GM12873 (cell line): ENCODE measurements around the gene CHRDL2.

Experiments used
- TF ChIP-seq, protein P1 (sequence below): IDR thresholded peaks from 2 replicates; pipeline ENCODE4 v1.5.1; 2012; ENCODE audit warnings: low read depth, mild to moderate bottlenecking, moderate library complexity, low read length, control low read depth; ENCODE audit not compliant: insufficient read depth; ENCODE audit errors: missing control alignments

The CHRDL2 gene

DNA sequence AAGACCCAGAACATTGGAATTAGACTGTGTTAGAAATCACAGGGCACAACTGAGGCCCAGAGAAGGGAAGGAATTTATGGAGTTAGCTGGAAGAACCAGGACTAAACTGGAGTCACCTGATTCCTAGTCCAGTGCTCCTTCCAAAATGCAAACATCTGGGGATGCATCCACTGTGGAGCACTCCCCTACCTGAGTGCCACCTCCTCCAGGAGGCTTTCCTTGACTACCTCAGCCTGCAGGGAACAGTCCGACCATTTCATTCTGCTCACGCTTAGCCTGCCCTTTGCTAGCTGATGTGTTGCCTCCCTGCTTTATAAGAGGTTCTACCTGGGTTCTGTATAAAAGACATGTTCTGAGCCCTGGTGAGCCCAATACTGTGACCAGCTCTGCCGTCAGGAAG lies 24.0 kb downstream of the CHRDL2 start:
- TF ChIP-seq, protein P1, sequence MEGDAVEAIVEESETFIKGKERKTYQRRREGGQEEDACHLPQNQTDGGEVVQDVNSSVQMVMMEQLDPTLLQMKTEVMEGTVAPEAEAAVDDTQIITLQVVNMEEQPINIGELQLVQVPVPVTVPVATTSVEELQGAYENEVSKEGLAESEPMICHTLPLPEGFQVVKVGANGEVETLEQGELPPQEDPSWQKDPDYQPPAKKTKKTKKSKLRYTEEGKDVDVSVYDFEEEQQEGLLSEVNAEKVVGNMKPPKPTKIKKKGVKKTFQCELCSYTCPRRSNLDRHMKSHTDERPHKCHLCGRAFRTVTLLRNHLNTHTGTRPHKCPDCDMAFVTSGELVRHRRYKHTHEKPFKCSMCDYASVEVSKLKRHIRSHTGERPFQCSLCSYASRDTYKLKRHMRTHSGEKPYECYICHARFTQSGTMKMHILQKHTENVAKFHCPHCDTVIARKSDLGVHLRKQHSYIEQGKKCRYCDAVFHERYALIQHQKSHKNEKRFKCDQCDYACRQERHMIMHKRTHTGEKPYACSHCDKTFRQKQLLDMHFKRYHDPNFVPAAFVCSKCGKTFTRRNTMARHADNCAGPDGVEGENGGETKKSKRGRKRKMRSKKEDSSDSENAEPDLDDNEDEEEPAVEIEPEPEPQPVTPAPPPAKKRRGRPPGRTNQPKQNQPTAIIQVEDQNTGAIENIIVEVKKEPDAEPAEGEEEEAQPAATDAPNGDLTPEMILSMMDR = no peak

DNA sequence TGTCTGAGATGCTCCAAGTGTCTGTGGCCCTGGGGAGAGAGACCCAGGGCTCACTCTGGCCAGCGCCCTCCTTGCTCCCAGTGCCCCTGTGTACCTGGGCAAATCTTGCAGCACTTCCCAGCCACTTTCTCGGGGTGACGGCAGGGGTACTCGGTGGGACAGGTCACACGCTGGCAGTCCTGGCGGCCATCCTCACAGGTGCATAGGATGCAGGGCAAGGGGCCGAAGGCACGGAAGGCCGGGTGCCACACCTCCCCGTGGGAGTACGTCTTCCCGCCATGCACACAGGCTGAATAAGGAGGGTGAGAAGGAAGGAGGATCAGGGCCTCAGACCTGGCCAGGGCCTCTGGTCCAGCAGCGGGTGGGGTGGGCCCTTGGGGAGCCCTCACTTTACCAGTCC lies 28.0 kb downstream of the CHRDL2 start:
- TF ChIP-seq, protein P1 = no peak

GRCh38 chr11:74702383-74703007 lies 28.7 kb downstream of the CHRDL2 start:
- TF ChIP-seq, protein P1 = peak; percentile 90

- TF ChIP-seq, protein P1 = peak; percentile 45
These were observed 29.9 kb downstream of the CHRDL2 start for GRCh38 chr11:74701351-74701750.

GRCh38 chr11:74699615-74700396 lies 31.4 kb downstream of the CHRDL2 start:
- TF ChIP-seq, protein P1 = no peak

- TF ChIP-seq, protein P1 = no peak
These were observed 33.5 kb downstream of the CHRDL2 start for GRCh38 chr11:74697722-74698121.

DNA sequence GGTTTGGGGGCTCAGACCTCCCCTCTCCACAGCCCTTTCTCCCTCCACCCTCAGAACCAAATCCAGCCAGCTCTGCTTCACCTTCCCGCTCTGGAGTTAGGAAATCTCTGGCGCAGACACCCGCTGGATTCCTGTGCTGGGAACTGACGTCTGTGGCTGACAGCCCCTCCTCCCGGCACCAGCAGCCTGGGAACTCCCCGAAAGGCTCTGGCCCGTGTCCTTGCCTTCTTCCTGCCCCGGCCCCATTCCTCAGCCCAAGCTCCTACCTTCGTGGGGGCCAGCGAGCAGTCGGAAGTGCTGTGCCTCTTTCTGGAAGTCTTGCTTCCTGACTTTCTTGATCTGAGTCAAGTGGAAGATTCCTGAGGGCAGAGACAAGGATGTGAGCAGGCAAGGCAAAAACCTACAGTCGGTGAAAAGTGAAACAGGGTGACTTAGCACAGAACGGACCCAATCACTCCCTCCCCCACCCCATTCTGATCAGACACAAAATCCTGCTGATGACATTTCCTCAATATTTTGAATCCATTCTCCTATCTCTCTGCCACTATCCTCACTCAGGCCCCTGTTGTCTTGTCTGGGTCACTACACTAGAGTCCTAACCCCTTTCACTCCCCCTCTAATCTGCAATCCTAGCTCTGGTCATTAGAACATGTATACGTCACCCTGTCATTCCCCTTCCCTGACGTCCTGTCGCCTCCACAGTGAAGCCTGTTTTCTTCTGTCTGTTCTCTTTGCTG lies 34.1 kb downstream of the CHRDL2 start:
- TF ChIP-seq, protein P1 = no peak
